DMS 273 (cell line): ENCODE measurements around the gene PEBP1.
A peak's percentile ranks its signal among the peaks of the same experiment; 100 is the strongest.

Source experiments
- DNase-seq: peaks from one replicate; lab custom pipeline; 2025; ENCODE audit not compliant: unreplicated experiment; lab: John Stamatoyannopoulos, UW

PEBP1 gene

DNA sequence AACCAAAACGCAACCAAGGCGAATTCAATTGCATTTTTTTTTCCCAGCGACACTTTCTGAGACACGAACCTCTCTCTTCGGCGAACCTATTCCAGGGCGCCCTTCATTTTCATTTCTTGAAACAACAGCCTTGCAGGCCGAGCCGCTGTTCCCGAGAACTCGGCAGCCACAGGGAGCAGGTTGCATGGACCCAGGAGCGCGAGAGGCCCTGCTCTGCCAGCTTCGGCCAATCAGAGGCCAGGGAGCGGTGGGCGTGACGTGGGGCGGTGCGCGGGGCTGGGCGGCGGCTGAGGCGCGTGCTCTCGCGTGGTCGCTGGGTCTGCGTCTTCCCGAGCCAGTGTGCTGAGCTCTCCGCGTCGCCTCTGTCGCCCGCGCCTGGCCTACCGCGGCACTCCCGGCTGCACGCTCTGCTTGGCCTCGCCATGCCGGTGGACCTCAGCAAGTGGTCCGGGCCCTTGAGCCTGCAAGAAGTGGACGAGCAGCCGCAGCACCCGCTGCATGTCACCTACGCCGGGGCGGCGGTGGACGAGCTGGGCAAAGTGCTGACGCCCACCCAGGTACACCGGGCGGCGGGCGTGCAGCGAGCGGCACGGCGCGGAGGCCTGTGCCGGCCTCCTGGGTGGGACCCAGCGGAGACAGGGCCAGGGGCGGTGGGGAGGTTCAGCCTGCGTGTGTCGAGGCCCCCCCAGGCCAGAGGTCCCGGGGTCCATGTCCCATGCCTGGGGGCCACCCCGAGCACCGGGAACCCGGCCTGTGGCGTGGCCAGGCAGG lies at the start of gene PEBP1:
PEBP1 (plus strand) TSS at position 337 of the 771 bp plus-strand sequence; CDS start at position 423, 86 bp downstream.
- DNase-seq = peak; percentile 93

DNA sequence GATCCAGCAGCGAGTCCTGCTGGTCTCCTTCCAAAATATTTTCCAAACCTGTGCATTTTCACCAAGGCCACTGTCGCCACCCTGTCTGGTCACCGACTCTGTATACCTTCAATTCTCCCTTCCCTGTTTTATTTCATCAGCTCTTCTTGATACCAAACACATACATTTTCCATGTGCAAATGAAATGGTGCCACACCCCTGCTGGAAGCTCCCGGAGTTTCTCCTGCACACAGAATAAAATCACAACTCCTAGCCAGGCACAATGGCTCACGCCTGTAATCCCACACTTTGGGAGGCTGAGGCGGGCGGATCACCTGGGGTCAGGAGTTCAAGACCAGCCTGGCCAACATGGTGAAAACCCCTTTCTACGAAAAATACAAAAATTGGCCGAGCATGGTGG lies 46.1 kb upstream of the PEBP1 start:
- no peak for DNase-seq

- no peak for DNase-seq
These were observed 41.9 kb upstream of the PEBP1 start for GRCh38 chr12:118094039-118094438.

GRCh38 chr12:118098401-118098800 lies 37.5 kb upstream of the PEBP1 start:
- DNase-seq = no peak

DNA sequence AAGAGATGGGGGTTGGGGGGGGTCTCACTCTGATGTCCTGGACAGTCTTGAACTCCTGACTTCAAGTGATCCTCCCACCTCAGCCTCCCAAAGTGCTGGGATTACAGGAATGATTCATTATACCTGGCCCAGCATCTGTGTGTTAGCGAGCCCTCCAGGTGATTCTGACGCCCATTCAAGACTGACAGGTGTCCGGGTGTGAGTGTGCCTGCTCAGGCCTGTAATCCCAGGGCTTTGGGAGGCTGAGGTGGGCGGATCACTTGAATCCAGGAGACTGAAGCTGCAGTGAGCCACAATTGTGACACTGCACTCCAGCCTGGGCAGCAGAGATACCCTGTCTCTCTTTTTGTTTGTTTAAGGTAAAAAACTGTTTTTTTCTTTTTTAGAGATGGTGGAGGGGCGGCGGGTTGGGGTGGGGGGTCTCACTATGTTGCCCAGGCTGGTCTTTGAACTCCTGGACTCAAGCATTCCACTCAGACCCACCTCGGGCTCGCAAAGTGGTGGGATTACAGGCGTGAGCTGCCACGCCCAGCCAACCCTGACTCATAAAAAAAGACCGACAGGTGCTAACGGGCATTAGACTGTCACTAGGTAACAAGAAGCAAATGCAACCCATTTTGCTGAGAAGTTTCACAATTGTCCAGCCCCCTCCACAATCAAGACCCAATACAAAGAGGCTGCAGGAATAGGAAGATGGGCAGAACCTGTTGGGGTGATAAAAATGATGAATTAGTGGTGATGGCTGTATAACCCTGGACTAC lies 36.8 kb upstream of the PEBP1 start:
- no peak for DNase-seq

GRCh38 chr12:118101051-118101450 lies 34.9 kb upstream of the PEBP1 start:
- no peak for DNase-seq

GRCh38 chr12:118102070-118102469 lies 33.9 kb upstream of the PEBP1 start:
- DNase-seq = no peak

DNA sequence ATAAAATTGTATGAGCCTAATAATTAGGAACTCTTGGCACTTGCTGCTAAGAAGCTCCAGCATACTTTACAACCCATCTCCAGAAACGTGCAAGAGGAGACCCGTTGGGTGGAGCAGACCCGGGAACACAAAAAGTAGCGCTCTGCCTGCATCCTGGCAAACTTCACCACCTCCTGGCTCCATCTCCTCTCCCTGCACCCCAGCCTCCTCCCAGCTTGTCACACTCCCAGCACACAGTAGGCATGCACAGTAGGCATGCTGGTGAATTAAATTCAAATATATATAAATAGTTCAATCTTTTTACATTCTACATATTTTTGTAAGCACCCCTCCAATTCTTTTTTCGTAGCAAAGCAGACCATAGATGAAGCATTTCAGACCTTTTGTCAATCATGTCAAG lies 33.3 kb upstream of the PEBP1 start:
- no peak for DNase-seq

DNA sequence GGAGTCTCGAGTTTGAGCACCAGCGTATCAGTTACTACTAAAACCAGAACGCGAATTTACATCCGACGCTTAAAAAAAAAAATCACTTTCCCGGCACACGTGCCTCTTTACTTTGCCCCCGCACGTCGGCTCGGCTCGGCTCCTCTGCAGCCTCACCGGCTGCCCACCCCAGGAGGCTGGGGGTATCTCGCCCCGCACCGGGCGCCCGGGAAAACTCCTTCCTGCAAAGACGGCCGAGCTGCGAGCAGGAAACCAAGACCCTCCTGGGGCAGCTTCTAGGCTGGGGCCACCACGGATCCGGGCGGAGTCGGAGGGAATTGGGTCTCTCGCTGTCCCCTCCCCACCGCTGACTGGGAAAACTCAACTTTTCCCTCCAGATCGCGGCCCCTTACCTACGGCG lies 32.7 kb upstream of the PEBP1 start:
- DNase-seq = peak; percentile 45

DNA sequence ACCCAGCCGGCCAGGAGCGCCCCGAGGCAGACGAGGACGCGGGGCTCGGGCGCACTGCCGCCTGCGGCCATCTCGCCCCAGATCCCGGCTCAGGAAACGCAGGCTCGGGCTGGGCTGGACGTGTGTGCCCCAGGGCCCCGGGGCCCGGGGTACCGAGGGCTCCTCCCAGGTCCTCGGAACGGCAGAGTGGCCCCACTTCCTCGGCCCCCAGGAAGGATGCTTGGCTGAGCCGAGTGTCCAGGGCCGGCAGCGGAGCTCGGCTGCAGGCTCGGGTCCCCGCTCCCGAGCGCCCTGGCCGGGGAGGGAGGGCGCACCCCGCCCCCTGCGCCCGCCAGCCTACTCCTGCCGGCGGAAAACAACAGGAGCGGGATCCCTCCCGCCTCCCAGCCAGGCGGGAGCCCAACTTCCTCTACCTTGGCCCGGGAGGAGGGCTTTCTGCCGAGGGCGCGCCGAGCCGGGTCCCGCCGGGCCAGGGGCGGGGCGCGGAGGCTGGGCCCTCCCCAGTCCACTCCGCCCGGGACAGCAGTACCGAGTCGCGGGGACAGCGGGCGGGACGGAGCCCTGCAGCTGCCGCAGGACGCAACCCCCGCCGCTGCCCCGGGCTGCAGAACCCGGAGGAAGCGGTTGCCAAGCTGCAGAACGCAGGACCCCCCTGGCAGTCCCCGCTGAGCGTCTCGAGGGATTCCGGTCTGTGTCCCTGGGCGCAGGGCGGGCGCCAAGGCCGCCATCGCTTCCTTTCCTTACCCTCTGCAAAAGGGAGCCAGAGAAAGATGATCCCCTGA lies 32.1 kb upstream of the PEBP1 start, which contains the start of gene VSIG10:
VSIG10 (minus strand) TSS at position 411 of the 782 bp plus-strand sequence; CDS start at position 71, 340 bp downstream.
- DNase-seq = peak; percentile 79

DNA sequence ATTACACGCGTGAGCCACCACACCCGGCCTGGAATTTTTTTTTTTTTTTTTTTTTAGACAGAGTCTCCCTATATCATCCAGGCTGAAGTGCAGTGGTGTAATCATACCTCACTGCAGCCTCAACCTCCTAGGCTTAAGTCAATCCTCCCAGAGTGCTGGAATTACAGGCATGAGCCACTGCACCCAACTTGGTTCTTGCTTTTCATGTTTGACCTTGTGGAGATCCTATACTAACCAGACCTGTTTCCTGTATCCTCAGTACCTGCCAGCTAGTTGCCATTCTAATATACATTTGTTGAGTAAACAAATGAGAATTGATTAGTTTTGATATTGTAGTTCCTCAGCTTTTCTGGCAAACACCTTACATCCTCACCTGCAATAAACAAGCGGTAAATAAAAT lies 28.9 kb upstream of the PEBP1 start:
- no peak for DNase-seq

DNA sequence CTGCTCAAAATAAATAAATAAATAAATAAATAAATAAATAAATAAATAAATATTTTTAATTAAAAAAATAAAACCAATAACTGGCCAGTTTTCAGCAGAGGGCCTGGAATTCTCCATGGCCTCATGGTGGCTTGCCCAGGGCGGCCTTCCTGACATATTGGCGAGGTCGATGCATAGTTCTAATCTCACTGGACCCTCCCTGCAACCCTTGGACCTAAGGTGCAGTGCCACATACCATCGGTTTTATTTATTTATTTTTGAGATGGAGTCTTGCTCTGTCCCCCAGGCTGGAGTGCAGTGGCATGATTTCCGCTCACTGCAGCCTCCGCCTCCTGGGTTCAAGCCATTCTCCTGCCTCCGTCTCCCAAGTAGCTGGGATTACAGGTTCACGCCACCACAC lies 28.2 kb upstream of the PEBP1 start:
- DNase-seq = no peak

- DNase-seq = no peak
These were observed 26.8 kb upstream of the PEBP1 start for GRCh38 chr12:118109088-118109487.

DNA sequence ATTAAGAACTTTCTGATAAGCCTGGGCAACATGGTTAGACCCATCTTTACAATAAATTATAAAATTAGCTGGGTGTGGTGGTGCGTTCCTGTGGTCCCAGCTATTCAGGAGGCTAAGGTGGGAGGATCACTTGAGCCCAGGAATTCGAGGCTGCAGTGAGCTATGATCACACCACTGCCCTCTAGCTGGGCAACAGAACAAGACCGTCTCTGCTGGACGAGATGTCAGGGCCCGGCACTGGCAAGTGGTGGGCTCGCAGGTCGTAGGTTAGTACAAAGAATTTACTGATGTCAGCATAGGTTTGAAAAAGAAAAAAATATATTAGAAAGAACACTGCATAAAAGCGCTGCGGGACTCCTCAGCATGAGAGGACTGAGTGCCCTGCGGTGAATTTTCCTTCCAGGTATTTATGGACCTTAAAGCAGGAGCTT lies 16.5 kb upstream of the PEBP1 start:
- no peak for DNase-seq

DNA sequence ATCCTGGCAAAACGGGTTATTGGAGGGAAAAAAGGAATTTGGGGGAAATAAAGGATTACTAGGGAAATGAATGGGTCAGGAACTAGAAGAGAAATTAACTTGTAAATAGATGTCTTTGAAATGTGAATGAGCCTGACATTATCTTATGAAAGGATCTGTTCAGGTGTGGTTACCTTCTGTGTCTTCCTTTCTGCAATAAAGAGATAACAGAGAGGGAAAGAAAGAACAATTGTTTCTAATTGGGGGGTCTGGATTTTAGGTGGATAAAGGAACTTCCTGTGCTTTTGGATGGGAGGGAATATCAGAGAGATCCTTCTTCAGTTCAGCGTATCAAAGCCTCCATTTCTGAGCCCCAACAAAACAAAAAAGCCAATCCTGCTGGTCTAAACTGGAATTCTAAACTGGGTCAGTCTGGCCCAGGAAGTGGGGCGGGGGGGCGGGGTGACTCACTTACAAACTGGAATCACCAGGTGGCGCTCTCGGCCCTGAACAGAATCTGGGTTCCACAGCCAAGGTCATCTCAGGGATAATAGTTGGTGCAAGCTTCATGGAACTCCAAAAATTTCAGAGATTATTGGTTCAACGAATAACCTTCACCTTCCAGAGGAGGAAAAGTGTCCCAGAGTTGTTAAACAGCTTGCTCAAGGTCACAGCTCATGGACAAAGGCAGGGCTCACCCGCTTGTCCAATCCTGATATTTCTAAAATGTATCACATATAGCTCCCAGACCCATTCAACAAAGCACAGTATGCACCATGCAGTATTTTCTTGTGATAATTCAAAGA lies 15.2 kb upstream of the PEBP1 start:
- DNase-seq = peak; percentile 79

DNA sequence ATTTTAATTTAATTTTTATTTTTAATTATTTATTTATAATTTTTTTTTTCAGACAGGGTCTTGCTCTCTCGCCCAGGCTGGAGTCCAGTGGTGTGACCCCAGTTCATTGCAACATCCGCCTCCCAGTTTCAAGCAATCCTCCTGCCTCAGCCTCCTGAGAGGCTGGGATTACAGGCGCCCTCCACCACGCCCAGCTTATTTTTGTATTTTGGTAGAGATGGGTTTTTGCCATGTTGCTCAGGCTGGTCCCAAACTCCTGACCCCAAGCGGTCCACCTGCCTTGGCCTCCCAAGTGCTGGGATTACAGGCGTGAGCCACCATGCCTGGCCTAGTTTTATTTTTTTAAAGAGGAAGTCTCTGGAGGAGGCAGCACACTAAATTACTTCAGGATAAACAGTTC lies 13.7 kb upstream of the PEBP1 start:
- DNase-seq = no peak

- no peak for DNase-seq
These were observed 11.5 kb upstream of the PEBP1 start for GRCh38 chr12:118124333-118124874.

DNA sequence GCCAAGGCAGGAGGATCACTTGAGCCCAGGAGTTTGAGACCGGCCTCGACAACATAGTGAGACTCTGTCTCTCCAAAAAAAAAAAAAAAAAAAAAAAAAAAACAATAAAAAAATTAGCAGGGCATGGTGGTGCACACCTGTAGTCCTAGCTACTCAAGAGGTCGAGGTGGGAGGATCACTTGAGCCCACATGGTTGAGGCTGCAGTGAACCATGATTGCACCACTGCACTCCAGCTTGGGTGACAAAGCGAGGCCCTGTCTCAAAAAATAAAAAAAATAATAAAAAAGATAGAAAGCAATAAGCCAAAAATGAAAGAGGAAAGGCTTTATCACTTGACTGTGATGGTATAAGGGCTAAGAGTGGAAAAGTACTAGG lies 10.2 kb upstream of the PEBP1 start:
- no peak for DNase-seq

DNA sequence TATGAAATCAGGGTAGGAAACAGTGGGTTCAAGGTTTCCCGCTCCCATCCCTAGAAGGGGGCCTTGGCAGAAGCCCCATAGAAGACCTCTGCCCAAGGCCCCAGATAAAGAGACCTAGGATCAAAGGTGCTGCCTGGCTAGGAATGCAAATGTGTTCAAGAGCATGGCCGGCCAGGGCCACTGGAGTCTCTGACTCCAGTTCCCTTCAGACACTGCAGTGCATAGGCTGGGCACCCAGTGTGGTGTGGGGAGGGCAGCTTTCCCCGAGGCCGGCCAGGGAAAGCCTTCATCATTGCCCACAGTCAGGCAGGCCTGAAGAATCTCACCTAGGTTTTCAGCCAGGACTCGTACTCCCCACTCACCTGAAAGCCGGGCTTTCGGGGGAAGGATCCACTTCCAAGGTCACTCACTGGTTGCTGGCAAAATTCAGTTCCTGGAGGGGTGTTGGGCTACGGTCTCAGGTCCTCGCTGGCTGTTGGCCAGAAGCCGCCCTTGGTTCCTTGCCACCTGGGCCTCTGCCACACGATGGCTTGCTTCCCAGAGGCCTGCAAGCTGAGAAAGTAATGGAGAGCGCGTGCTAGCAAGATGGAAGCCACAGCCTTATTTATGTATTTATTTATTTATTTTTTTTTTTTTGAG lies 9.7 kb upstream of the PEBP1 start:
- peak; percentile 49 for DNase-seq

DNA sequence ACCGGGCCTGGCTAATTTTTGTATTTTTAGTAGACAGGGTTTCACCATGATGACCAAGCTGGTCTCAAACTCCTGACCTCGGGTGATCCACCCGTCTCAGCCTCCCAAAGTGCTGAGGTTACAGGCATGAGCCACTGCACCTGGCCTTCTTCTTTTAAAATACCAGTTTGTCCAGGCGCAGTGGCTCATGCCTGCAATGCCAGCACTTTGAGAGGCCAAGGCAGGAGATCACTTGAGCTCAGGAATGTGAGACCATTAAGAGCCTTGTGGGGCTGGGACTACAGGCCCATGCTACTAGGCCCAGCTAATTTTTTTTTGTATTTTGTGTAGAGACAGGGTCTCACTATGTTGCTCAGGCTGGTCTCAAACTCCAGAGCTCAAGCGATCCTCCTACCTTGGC lies 8.1 kb upstream of the PEBP1 start:
- DNase-seq = no peak
